Adrenal gland (tissue), 5 donors: ENCODE results near the gene FBLN2.

ENCODE experiments used
- CTCF ChIP-seq, 6 experiments: fragments of 450-650 bp in 4 of 6; fragments of 200-600 bp in 2 of 6; sonication (generic) in 1 of 6; IDR thresholded peaks; 1 replicate in 5 of 6; 2 replicates in 1 of 6; pipeline versions ENCODE4 v1.5.1 to v1.8.0; 2016 to 2021; ENCODE audit warnings: antibody characterized with exemption in 6 of 6, mild to moderate bottlenecking in 2 of 6, moderate library complexity in 1 of 6
- POLR2A ChIP-seq, 2 donors: fragments of 450-650 bp; IDR thresholded peaks; one replicate each; pipeline ENCODE4 v1.6.1; 2017; ENCODE audit warnings: antibody characterized with exemption in 2 of 2, mild to moderate bottlenecking in 2 of 2, moderate library complexity in 1 of 2
- donor health status: DM: no; HTN: no; CAD: no.

GRCh38 chr3:13501958-13502790 lies 46.8 kb upstream of the FBLN2 start:
- no peak for TF ChIP-seq CTCF (IDR thresholded peaks at IDR 0.05)
- TF ChIP-seq POLR2A (IDR thresholded peaks at IDR 0.05) = no peak
